ENCODE data around the gene ACAP3. TPM values are rescaled to one million over a fixed set of nuclear protein-coding genes. Genes with fewer than 3 reads are reported as not detected.
A peak's percentile ranks its signal among the peaks of the same experiment; 100 is the strongest.

ACAP3 gene
- total RNA-seq, 1 donor from 2014 or later: 10.7 TPM

GRCh38 chr1:1306070-1306660 lies 1.6 kb downstream of the ACAP3 start:
- Histone ChIP-seq H3K9ac (no peak overlapping the region), H3F3A (ENCODE audit: low read depth) (peaks cover 24% of the 10 kb centered on the region), H3K4me2 (peak overlapping the region; percentile 100), H3K36me3 (no peaks in the 10 kb centered on the region), H3K4me1 (peaks cover 37% of the 10 kb centered on the region), H3K4me3 (peak overlapping the region; percentile 71), H3K27ac (no peak overlapping the region), H3K79me2 (ENCODE audit: low read depth) (peaks cover 5% of the 10 kb centered on the region), H4K20me1 (ENCODE audit: low read depth) (peaks cover 50% of the 10 kb centered on the region), H2AFZ (replicated peaks) (no peak overlapping the region), H3K27me3 (peaks cover 10% of the 10 kb centered on the region), H3K9me3 (ENCODE audit: low read depth) (no peaks in the 10 kb centered on the region)
- TF ChIP-seq CTCF (IDR thresholded peaks at IDR 0.05) (peak; percentile 25), EZH2phosphoT487 (IDR thresholded peaks at IDR 0.05) (no peak)
- H3K9me3 Mint-ChIP-seq: no peaks in the 10 kb centered on the region
- H3K4me3 Mint-ChIP-seq: peak overlapping the region; percentile 94
- no peak for DNase-seq (ENCODE audit: low spot score)
- H3K27ac Mint-ChIP-seq: no peak overlapping the region
- no peaks in the 10 kb centered on the region for H3K36me3 Mint-ChIP-seq
- H3K4me1 Mint-ChIP-seq: peaks cover 18% of the 10 kb centered on the region
- H3K27me3 Mint-ChIP-seq (ENCODE audit: insufficient read depth, low read depth): peaks cover 4% of the 10 kb centered on the region

- Histone ChIP-seq H3K79me2 (ENCODE audit: low read depth) (peaks cover 5% of the 10 kb centered on the region), H3K4me3 (no peak overlapping the region), H3K27ac (no peak overlapping the region), H3K4me2 (peak overlapping the region; percentile 64), H3K27me3 (peaks cover 10% of the 10 kb centered on the region), H3K36me3 (no peaks in the 10 kb centered on the region), H4K20me1 (ENCODE audit: low read depth) (peaks cover 56% of the 10 kb centered on the region), H3F3A (ENCODE audit: low read depth) (peaks cover 24% of the 10 kb centered on the region), H3K4me1 (peaks cover 37% of the 10 kb centered on the region), H3K9me3 (ENCODE audit: low read depth) (no peaks in the 10 kb centered on the region), H2AFZ (replicated peaks) (no peak overlapping the region), H3K9ac (no peak overlapping the region)
- Mint-ChIP-seq H3K4me1 (peaks cover 18% of the 10 kb centered on the region), H3K9me3 (no peaks in the 10 kb centered on the region), H3K27ac (no peak overlapping the region), H3K27me3 (ENCODE audit: insufficient read depth, low read depth) (peaks cover 4% of the 10 kb centered on the region), H3K4me3 (peak overlapping the region; percentile 94), H3K36me3 (no peaks in the 10 kb centered on the region)
- TF ChIP-seq CTCF (IDR thresholded peaks at IDR 0.05): no peak
- no peak for TF ChIP-seq EZH2 (IDR thresholded peaks at IDR 0.05)
- TF ChIP-seq EZH2phosphoT487 (IDR thresholded peaks at IDR 0.05): no peak
- peak; percentile 44 for DNase-seq (ENCODE audit: low spot score)
Measured at GRCh38 chr1:1305300-1306069, 2.2 kb downstream of the ACAP3 start.

- Mint-ChIP-seq H3K4me3 (peak overlapping the region; percentile 76), H3K27me3 (ENCODE audit: insufficient read depth, low read depth) (peaks cover 4% of the 10 kb centered on the region), H3K9me3 (no peaks in the 10 kb centered on the region), H3K27ac (no peak overlapping the region), H3K36me3 (no peaks in the 10 kb centered on the region), H3K4me1 (peaks cover 18% of the 10 kb centered on the region)
- Histone ChIP-seq H3K4me2 (peak overlapping the region; percentile 64), H3K9ac (no peak overlapping the region), H3K9me3 (ENCODE audit: low read depth) (no peaks in the 10 kb centered on the region), H3K79me2 (ENCODE audit: low read depth) (peaks cover 5% of the 10 kb centered on the region), H3K36me3 (no peaks in the 10 kb centered on the region), H3K27me3 (peaks cover 10% of the 10 kb centered on the region), H2AFZ (replicated peaks) (no peak overlapping the region), H3K4me1 (peaks cover 36% of the 10 kb centered on the region), H3F3A (ENCODE audit: low read depth) (peaks cover 21% of the 10 kb centered on the region), H4K20me1 (ENCODE audit: low read depth) (peaks cover 56% of the 10 kb centered on the region), H3K4me3 (no peak overlapping the region), H3K27ac (no peak overlapping the region)
- peak; percentile 69 for DNase-seq (ENCODE audit: low spot score)
- TF ChIP-seq CTCF (IDR thresholded peaks at IDR 0.05) (no peak), EZH2phosphoT487 (IDR thresholded peaks at IDR 0.05) (no peak), EZH2 (IDR thresholded peaks at IDR 0.05) (no peak)
Measured at GRCh38 chr1:1304331-1305299, 3.1 kb downstream of the ACAP3 start.

Data from neural progenitor cell (in vitro differentiated cells).